Measurements from ENCODE around the gene IER5L. TPM values are rescaled to one million over a fixed set of nuclear protein-coding genes. Genes with fewer than 3 reads are reported as not detected.

IER5L gene
- total and polyA plus RNA-seq, 4 donors, result 5.9 to 17.5 (median 9.0) TPM

GRCh38 chr9:129176701-129177442 is 1.2 kb downstream of the IER5L start:
- Histone ChIP-seq H3K9me3 (ENCODE audit: control insufficient read depth, insufficient read depth, low read length) (no peaks in the 10 kb centered on the region), H3K27ac (ENCODE audit: low read depth, low read length) (peak overlapping the region; percentile 96), H3K4me1 (ENCODE audit: control insufficient read depth, insufficient read depth, low read length) (peaks cover 58% of the 10 kb centered on the region), H3K36me3 (ENCODE audit: control insufficient read depth, insufficient read depth, low read length) (no peaks in the 10 kb centered on the region), H3K4me3 (ENCODE audit: low read depth, low read length) (peak overlapping the region; percentile 66), H3K27me3 (ENCODE audit: control insufficient read depth, insufficient read depth, low read length) (peaks cover 17% of the 10 kb centered on the region)
- DNase-seq (ENCODE audit: low read depth in 4 of 6, low spot score in 6 of 6), result peak in 2 of 6 donors; percentile 55 to 66
- WGBS (ENCODE audit: insufficient coverage), result under 1% methylated on average over 80 of the region's 80 CpGs

- DNase-seq (ENCODE audit: low read depth in 4 of 6, low spot score in 6 of 6), result peak in 2 of 6 donors; percentile 75 to 86
- Histone ChIP-seq H3K27me3 (ENCODE audit: control insufficient read depth, insufficient read depth, low read length) (peaks cover 17% of the 10 kb centered on the region), H3K9me3 (ENCODE audit: control insufficient read depth, insufficient read depth, low read length) (no peaks in the 10 kb centered on the region), H3K4me3 (ENCODE audit: low read depth, low read length) (peak overlapping the region; percentile 66), H3K27ac (ENCODE audit: low read depth, low read length) (peak overlapping the region; percentile 96), H3K36me3 (ENCODE audit: control insufficient read depth, insufficient read depth, low read length) (no peaks in the 10 kb centered on the region), H3K4me1 (ENCODE audit: control insufficient read depth, insufficient read depth, low read length) (peaks cover 58% of the 10 kb centered on the region)
- WGBS (ENCODE audit: insufficient coverage), result under 1% methylated on average over 30 of the region's 47 CpGs
Observed at GRCh38 chr9:129175825-129176633, 2.0 kb downstream of the IER5L start.

DNA sequence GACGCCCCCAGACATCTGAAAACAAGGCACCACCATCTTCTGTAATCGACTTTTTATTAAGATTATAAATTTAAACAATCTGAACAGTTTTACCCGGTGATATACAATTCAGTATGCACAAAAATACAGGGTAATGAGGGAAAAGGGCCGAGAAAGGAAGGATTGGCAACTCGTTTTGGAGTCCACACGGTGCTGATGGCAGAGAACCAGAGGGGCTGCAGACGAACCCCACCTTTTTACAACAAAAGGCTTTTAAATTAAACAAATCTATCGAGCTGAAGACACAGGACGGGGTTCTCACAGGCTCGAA is 2.6 kb downstream of the IER5L start:
- Histone ChIP-seq H3K4me1 (ENCODE audit: control insufficient read depth, insufficient read depth, low read length) (peaks cover 58% of the 10 kb centered on the region), H3K27ac (ENCODE audit: low read depth, low read length) (peak overlapping the region; percentile 96)

DNA sequence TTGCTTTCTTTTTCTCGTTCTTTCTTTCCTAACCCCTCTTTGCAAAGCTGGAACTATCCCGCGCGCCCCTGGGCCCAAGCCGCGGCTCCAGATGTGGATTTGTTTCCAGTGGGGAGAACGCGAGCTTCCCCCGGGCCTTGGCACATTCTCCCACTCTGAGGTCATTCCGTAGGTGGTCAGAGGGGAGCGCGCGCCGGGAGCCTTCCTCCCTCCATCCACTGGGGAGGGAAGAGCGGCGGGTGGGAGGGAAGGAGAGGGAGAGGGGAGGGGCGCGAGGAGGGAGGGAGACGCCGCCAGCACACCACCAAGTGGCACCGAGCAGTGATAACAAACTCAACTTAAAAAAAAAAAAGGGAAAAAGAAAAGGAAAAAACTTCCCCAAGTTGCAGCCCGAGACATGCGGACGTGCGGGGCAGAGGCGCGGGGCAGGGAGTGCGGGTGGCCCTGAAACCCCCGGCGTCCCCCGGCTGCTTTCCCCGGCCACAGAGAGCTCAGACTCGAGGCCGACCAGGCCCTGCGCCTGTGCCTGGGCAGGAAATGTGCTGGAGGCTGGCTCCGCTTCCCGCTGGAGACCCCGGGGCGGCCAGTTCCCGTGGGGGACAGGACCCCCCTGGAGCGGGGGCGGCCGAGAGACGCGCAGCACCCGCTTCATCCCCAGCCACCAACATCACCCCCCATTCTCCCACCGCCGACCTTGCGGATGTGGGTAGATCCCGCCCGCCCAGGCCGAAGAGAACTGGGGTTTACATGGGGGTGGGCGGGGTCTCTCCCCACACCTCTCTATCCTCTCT is 3.1 kb downstream of the IER5L start:
- Histone ChIP-seq H3K27me3 (ENCODE audit: control insufficient read depth, insufficient read depth, low read length) (peaks cover 17% of the 10 kb centered on the region), H3K9me3 (ENCODE audit: control insufficient read depth, insufficient read depth, low read length) (no peaks in the 10 kb centered on the region), H3K27ac (ENCODE audit: low read depth, low read length) (peak overlapping the region; percentile 96), H3K4me3 (ENCODE audit: low read depth, low read length) (peak overlapping the region; percentile 66), H3K36me3 (ENCODE audit: control insufficient read depth, insufficient read depth, low read length) (no peaks in the 10 kb centered on the region), H3K4me1 (ENCODE audit: control insufficient read depth, insufficient read depth, low read length) (peaks cover 58% of the 10 kb centered on the region)
- peak in 2 of 6 donors; percentile 89 to 90 for DNase-seq (ENCODE audit: low read depth in 4 of 6, low spot score in 6 of 6)
- 3% methylated on average over 37 of the region's 53 CpGs for WGBS (ENCODE audit: insufficient coverage)

More for the DNA sequence above, 2.6 kb downstream of the IER5L start:
- DNase-seq (ENCODE audit: low read depth in 4 of 6, low spot score in 6 of 6), result no peak
- H3K4me3 ChIP-seq (ENCODE audit: low read depth, low read length), result peak overlapping the region; percentile 66
- H3K9me3 ChIP-seq (ENCODE audit: control insufficient read depth, insufficient read depth, low read length), result no peaks in the 10 kb centered on the region
- WGBS (ENCODE audit: insufficient coverage), result 8% methylated on average over 3 of the region's 10 CpGs
- peaks cover 17% of the 10 kb centered on the region for H3K27me3 ChIP-seq (ENCODE audit: control insufficient read depth, insufficient read depth, low read length)
- H3K36me3 ChIP-seq (ENCODE audit: control insufficient read depth, insufficient read depth, low read length), result no peaks in the 10 kb centered on the region

DNA sequence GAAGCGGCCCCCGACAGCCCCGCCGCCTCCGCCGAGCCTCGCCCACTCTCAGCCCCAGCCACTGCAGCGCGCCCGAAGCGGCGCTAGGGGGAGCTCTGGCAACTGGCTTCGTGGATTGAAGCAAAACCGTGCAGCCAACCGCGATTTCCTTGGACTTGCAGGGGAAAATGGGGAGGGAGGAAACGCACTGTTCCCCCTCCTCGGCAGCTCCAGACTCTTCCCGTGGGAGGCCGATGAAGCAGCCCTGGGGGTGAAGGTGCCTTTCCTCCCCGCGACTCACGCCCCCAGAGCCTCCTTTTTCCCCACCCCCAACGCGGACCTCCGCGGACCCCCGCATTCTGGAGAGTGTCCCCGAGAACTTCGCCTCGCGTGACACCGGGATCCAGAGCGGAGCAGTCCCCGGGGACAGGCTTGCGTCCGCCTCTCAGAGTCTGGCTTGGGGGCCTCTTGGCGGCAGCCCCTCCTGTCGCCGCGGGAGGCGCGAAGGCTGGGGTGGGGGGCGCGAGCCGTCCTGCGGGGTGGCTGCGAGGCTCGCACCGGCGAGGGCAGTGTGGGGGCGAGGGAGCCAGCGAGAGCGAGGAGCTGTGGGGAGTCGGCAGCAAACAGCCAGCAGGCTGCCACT is 3.8 kb downstream of the IER5L start:
- H3K36me3 ChIP-seq (ENCODE audit: control insufficient read depth, insufficient read depth, low read length), result no peaks in the 10 kb centered on the region
- peaks cover 14% of the 10 kb centered on the region for H3K27me3 ChIP-seq (ENCODE audit: control insufficient read depth, insufficient read depth, low read length)
- peak overlapping the region; percentile 96 for H3K27ac ChIP-seq (ENCODE audit: low read depth, low read length)
- H3K4me1 ChIP-seq (ENCODE audit: control insufficient read depth, insufficient read depth, low read length), result peaks cover 58% of the 10 kb centered on the region
- DNase-seq (ENCODE audit: low read depth in 4 of 6, low spot score in 6 of 6), result peak in 5 of 6 donors; percentile 79 to 97 (median 82)
- WGBS (ENCODE audit: insufficient coverage), result under 1% methylated on average over 53 of the region's 55 CpGs
- peak overlapping the region; percentile 66 for H3K4me3 ChIP-seq (ENCODE audit: low read depth, low read length)
- H3K9me3 ChIP-seq (ENCODE audit: control insufficient read depth, insufficient read depth, low read length), result no peaks in the 10 kb centered on the region

GRCh38 chr9:129173296-129174101 is 4.6 kb downstream of the IER5L start:
- DNase-seq (ENCODE audit: low read depth in 4 of 6, low spot score in 6 of 6), result no peak
- Histone ChIP-seq H3K4me3 (ENCODE audit: low read depth, low read length) (no peak overlapping the region), H3K4me1 (ENCODE audit: control insufficient read depth, insufficient read depth, low read length) (peaks cover 51% of the 10 kb centered on the region), H3K9me3 (ENCODE audit: control insufficient read depth, insufficient read depth, low read length) (no peaks in the 10 kb centered on the region), H3K36me3 (ENCODE audit: control insufficient read depth, insufficient read depth, low read length) (no peaks in the 10 kb centered on the region), H3K27ac (ENCODE audit: low read depth, low read length) (peak overlapping the region; percentile 96), H3K27me3 (ENCODE audit: control insufficient read depth, insufficient read depth, low read length) (peaks cover 9% of the 10 kb centered on the region)
- 22% methylated on average over 26 of the region's 29 CpGs for WGBS (ENCODE audit: insufficient coverage)

- Histone ChIP-seq H3K4me3 (ENCODE audit: low read depth, low read length) (no peak overlapping the region), H3K4me1 (ENCODE audit: control insufficient read depth, insufficient read depth, low read length) (peaks cover 49% of the 10 kb centered on the region), H3K27me3 (ENCODE audit: control insufficient read depth, insufficient read depth, low read length) (peaks cover 9% of the 10 kb centered on the region), H3K27ac (ENCODE audit: low read depth, low read length) (peak overlapping the region; percentile 96), H3K36me3 (ENCODE audit: control insufficient read depth, insufficient read depth, low read length) (no peaks in the 10 kb centered on the region), H3K9me3 (ENCODE audit: control insufficient read depth, insufficient read depth, low read length) (no peaks in the 10 kb centered on the region)
- WGBS (ENCODE audit: insufficient coverage), result 83% methylated on average over 2 of the region's 5 CpGs
- peak in 2 of 6 donors; percentile 5 to 57 for DNase-seq (ENCODE audit: low read depth in 4 of 6, low spot score in 6 of 6)
Observed at GRCh38 chr9:129172816-129173215, 5.2 kb downstream of the IER5L start.

DNA sequence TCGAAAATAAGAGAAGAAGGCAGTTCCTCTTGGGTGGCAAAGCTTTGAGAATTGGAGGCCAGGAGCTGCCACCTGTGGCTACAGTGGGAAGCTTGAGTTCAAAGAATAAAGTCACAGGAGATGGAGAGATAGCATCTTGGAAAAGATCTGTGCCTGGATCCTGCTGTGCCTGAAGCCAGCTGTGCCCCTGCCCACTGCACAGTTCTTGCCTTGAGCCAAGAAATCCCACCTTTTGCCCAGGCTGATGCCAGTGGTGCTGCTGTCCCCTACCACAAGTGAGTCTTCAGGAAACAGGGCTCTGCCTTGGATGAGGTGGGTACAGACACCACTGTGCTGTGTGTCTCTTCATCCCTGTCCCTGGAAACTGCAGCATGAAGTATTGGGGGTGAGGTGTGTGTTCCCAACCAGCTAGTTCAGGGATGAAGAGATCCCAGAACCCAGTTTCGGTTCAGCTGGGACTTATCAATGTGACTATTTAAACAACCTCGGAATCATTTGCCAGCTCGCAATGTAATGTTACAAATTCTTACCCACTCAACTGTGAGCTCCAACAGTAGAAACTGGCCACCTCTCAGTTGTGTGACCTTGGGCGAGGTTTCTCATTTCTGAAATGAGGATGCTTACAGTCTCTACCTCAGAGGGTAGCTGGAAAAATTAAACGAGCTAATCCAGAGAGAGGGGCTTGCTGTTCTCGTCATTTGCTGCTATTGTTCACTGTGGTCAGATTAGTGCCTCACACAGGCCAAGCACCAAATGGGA is 5.9 kb downstream of the IER5L start:
- Histone ChIP-seq H3K9me3 (ENCODE audit: control insufficient read depth, insufficient read depth, low read length) (no peaks in the 10 kb centered on the region), H3K4me1 (ENCODE audit: control insufficient read depth, insufficient read depth, low read length) (peaks cover 54% of the 10 kb centered on the region), H3K27me3 (ENCODE audit: control insufficient read depth, insufficient read depth, low read length) (peaks cover 9% of the 10 kb centered on the region), H3K36me3 (ENCODE audit: control insufficient read depth, insufficient read depth, low read length) (no peaks in the 10 kb centered on the region), H3K27ac (ENCODE audit: low read depth, low read length) (peak overlapping the region; percentile 96), H3K4me3 (ENCODE audit: low read depth, low read length) (no peak overlapping the region)
- 67% methylated on average over 6 of the region's 7 CpGs for whole genome bisulfite sequencing (ENCODE audit: insufficient coverage)
- DNase-seq (ENCODE audit: low read depth in 4 of 6, low spot score in 6 of 6), result no peak

Measured in spinal cord (tissue), 10 donors.